OCI-LY3 (cell line): ENCODE measurements around the gene SFXN5.

Experiments
- EZH2phosphoT487 ChIP-seq: fragments of 200-600 bp; shearing (Covaris generic); IDR thresholded peaks from 2 replicates; pipeline ENCODE4 v1.6.1; 2018; ENCODE audit warnings: antibody characterized with exemption, mixed run types, low read depth
- TF ChIP-seq, protein P1 (sequence below): fragments of 200-600, 300-600 bp; sonication (generic); IDR thresholded peaks from 2 replicates; pipeline ENCODE4 v1.5.1; 2014; ENCODE audit warnings: antibody characterized with exemption, low read length, low read depth

DNA sequence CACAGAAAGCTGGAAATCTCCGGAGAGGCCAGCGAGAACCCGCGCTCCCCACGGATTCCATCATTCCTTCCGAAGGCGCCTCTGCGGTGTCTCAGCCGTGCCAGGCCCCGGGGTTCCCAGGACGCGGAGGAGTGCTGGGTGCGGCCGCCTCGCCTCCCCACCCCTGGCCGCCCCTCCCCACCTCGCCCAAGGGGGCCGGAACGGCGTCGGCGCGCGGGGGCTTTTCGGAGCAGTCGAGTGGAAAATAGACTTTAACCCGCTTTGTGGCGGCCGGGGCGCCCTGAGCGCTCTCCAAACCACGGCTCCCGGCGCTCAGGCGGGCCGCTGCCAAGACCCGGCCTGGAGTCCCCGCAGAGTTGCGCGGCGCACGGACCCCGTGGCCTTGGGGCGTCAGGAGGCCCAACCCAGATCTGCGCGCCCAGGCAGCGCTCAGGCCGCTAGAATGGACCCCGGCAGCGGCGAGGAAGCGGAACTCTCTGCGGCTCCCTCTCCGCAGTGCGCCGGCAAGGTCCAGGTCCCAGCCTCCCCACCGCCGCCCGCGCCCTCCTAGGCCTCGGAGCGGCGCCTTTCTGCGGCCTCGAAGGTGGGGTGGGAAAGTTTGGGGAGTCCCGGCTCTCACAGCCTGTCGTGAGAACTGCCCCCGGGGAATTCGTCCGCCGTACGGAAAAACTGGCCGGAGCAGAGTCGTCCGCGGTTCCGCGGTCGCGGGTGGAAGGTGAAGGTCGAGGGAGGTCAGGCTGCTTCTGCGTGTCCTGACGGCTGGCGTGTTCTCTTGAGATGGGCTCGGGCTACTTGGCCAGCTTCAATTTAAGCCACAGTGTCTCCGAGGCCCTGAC, 155.4 kb downstream of the SFXN5 start:
- TF ChIP-seq, protein P1, sequence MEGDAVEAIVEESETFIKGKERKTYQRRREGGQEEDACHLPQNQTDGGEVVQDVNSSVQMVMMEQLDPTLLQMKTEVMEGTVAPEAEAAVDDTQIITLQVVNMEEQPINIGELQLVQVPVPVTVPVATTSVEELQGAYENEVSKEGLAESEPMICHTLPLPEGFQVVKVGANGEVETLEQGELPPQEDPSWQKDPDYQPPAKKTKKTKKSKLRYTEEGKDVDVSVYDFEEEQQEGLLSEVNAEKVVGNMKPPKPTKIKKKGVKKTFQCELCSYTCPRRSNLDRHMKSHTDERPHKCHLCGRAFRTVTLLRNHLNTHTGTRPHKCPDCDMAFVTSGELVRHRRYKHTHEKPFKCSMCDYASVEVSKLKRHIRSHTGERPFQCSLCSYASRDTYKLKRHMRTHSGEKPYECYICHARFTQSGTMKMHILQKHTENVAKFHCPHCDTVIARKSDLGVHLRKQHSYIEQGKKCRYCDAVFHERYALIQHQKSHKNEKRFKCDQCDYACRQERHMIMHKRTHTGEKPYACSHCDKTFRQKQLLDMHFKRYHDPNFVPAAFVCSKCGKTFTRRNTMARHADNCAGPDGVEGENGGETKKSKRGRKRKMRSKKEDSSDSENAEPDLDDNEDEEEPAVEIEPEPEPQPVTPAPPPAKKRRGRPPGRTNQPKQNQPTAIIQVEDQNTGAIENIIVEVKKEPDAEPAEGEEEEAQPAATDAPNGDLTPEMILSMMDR = no peak
- TF ChIP-seq EZH2phosphoT487 = no peak
